AG08396 (cell line): ENCODE data around the gene CUBN.

Source experiments
- DNase-seq: peaks from one replicate; pipeline ENCODE4 v3.0.0; 2012; ENCODE audit warnings: low spot score, mixed read lengths

The CUBN gene

DNA sequence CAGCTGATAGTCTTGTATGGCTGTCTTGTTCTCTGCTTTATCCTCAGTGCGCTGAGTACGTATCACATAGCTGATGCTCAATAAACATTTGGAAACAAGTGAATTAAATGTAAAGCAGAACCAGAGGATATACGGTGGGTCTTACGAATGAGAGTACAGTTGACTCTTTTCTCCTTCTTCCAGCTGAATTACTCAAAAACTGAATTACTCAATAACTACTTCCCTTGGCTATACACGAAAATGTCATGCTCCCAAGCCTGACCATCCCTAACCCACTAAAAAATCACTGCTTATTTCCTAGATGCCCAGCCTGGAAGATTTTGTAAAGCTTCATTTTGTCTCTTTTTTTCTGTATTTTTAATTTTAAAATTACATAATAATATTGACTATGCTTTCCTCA is 309.2 kb downstream of the CUBN start:
- DNase-seq: no peak

DNA sequence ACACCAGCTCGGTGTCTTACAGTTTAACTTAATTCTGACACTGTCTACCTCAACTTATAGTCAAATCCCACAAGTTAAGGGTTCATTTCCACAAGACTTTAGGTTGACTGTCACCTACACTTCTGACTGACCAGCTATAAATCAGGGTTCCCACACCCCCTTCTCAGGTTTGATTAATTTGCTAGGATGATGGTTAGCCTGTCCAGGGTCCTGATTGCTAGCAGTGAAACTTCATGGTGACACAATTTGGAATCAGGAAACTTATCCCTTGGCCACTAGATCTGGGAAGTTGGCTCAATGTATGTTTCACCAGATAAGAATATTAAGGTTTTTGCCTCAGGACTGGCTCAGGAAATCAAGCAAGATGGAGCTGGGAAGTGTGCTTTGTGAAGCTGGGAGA is 309.6 kb downstream of the CUBN start:
- no peak for DNase-seq

DNA sequence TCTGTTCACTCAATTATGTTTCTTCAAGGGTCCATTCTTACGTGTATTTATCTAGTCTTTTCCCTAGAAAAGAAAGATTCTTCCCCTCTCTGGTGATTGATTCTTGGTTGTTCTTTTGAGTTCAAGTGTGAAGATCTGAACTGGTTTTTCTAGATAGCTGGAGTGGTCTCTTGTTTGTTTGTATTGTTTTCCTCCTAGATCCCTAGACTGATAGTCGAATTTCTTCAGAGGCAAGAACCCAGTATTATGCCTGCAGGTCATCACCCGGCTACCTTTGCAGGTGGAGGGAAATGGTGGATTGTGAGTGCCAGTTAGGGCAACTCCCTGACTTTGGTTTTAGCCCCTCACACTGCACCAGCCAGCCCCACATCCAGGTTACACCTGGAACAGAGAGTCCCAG is 310.2 kb downstream of the CUBN start:
- DNase-seq: no peak

DNA sequence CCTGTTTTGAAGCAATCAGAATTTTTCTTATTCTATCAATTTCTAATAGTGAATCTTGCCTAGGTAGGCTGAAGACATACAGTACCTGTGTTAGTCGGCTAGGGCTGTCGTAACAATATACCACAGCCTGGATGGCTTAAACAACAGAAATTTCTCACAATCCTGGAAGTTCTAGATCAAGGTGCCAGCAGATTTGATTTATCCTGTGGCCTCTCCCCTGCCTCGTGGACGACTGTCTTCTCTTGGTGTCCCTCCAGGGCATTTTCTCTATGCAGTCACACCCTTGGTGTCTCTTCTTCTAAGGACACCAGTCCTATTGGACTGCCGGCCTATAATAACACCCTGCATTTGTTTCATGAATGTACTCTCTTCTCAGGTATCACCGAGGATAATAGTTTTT is 310.6 kb downstream of the CUBN start:
- DNase-seq: no peak

DNA sequence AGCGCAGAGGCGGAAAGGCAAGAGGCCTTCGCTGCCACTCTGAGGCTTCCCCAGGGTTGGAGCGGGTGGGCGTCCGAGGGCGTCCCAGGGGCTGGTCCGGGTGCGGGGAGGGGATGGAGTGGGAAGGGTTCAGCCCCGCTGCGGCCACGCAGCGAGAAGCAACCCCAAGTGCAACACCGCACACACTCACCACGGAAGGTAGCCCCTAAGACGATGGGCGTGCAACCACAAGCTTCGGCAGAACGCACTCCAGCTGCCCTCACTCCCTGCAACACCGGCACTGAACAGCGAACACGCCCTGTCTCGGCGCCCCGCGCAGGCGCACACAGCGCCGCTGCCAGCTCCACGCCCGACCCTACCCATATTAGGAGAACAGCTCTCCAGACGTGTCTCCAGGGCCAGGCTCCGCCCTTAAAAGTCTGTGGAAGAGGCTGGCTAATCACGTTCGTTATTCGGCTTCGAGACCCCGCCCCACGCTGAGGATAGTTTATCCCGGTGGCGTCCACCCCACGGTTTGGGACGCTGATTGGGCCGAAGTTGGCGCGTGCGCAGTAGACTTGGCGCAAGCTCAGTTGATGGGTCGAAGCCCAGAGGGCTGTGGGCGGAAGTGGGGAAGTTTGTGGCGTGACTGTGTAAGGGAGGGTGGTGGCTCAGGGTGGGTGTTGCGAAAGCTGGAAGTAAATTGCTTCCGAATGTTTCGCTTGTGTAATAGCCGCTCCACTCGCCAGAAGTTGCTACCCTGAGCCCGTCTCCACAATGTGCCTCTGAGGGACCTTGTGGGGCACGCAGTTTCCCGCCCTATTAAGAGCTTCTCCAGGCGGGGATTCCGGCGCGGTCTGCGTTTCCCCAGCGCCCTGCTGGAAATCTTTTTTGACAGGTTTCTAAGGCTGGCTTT is 312.2 kb downstream of the CUBN start, which contains the start of gene RSU1:
TSS of gene RSU1 (minus strand) at position 300 of the 895 bp plus-strand sequence. CDS start 343 bp downstream, outside the sequence.
- DNase-seq: peak; percentile 98

DNA sequence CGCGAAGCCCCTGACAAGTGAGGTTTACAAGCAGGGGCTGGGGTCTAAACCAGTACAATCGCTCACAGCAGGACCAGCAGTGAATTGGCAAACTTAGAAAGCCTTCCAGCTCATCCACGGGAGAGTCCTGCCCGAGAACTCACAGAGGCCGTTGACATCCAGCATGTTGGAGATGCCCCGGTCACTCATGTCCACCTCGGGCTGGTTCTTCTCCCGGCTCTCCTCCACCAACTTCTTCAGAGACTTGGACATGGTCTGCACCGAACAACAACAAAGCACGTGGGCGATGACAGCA is 312.8 kb downstream of the CUBN start:
- peak; percentile 23 for DNase-seq

DNA sequence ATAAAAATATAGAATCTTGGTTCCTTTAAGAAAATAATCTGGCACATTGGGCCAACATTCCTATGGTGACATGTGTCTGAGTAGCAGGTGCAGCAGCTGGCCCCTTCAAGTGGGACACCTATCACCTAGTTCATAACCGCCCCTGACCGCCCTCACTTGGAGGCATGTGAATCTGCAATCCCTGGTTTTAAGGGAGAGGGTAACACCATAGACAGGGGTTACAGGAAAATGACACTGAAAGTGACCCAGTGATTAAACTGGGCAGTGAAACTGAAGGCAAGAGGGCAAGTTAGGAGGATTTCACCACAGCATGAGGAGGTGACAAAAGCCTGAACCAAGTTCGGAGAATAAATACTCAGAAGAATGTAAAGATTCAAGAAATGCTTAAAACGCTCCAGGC is 313.4 kb downstream of the CUBN start:
- peak; percentile 15 for DNase-seq

DNA sequence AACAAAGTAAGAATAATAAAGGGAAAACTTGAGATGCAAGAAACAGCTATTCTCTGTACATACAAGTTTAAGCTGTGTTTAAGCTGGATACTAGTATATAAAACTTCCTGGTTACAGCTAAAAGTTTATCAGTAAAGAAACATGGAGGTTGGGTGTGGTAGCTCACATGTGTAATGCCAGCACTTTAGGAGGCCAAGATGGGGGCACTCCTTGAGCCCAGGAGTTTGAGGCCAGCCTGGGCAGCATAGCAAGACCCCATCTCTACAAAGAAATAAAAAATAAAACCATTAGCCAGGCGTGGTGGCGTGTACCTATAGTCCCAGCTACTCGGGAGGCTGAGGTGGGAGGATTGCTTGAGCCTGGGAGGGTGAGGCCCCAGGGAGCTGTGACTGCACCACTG is 315.6 kb downstream of the CUBN start:
- no peak for DNase-seq

DNA sequence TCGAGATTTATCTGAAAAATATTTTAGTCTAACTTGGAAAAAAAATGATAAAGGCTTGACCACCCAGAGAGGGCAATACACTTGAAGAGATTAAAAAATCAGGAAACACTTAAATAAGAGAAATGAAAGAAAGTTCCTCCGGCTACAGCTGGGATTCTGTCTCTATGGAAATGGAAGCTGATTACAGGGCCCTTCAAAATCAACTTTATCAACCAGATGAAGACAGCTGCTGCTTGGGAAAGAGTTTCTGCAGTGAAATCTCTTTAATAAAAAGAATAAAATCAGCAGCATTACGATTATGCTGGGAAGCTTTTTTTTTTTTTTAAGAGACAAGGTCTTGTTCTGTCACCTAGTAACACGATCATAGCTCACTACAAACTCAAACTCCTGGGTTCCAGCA is 316.9 kb downstream of the CUBN start:
- DNase-seq: no peak

DNA sequence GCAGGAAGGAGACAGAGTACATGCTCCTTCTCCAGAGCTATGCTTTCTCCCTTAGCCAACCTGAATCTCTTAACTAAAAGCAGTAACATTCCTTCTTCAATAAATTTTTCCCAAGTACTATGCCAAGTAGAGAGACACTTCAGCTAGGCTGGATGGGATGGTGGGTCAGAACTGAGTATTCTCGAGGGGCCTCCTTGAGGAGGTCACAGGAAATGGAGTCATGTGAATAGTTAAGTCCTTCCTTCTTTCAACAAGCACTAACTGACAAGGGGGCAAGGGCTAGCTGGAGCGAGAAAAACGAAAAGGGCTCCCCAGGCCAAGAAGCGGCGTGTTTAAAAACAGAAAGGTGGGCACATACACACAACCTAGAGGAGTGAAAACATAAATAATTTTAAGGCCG is 317.8 kb downstream of the CUBN start:
- no peak for DNase-seq

DNA sequence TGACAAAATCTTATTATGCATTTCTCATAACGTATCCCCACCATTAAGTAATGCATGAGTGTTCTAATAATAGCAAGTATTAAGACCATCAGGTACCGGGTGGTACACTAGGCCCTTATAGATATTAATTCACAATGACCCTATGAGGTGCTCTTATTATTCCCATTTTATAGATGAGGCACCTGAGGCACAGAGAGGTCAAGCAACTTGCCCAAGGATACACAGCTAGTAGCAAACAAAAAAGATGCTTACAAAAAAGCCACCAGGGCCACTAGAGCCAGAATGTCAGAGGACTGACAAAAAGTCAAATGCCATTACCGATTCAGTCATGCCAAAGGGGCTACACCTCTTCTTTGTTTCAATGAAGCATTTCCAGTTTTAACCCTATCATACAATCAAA is 318.3 kb downstream of the CUBN start:
- DNase-seq: no peak

DNA sequence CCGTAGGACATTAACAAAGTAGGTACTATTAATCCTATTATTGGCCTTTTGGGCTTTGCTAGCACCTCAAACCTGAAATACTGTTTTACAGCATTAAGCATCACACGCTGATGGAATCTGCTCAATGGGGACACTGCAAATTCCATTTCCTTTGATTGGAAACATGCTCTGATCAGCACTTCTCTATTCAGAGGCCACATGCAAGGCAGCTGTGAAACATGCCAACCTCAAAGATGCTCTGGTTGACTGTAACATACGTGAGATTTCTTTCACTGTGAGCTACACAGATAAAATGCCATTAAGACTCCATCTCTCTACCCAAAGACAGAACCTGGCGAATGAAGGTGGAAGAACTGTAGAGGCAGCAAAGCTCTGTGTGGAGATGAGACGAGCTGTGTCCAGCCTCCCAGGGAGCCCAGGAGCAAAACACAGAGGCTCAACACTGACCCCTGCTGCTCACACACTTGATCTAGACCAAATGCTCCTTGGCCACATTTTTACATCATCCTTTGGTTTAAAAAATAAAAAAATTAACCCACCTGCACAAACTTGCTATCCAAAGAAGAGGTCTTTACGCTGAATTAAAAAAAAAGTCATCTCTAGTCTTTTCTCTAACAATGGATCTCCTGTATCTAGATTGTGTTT is 320.4 kb downstream of the CUBN start:
- peak; percentile 41 for DNase-seq

DNA sequence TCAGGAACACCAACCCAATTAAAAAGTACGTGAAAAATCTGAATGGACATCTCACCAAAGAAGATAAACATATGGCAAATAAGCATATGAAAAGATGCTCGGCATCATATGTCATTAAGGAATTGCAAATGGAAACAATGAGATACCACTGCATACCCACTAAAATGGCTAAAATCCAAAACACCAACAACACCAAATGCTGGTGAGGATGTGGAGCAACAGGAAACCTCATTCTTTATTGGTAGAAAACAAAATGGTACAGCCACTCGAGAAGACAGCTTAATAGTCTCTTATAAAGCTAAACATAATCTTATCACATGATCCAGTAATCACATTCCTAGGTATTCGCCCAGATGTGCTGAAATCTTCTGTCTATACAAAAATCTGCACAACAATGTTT is 325.5 kb downstream of the CUBN start:
- no peak for DNase-seq

DNA sequence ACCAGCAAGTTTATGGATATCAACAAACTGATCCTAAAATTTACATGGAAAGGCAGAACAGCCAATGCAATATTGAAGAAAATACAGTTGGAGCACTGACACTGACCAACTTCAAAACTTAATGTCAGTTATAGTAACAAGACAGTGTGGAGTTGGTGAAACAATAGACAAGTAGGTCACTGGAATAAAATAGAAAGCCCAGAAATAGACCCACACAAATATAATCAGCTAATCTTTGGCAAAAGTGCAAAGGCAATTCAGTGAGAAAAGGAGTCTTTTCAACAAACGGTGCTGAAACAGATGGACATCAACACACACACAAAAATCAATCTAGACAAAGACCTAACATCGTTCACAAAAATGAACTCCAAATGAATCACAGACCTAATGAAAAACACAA is 326.1 kb downstream of the CUBN start:
- DNase-seq: no peak

DNA sequence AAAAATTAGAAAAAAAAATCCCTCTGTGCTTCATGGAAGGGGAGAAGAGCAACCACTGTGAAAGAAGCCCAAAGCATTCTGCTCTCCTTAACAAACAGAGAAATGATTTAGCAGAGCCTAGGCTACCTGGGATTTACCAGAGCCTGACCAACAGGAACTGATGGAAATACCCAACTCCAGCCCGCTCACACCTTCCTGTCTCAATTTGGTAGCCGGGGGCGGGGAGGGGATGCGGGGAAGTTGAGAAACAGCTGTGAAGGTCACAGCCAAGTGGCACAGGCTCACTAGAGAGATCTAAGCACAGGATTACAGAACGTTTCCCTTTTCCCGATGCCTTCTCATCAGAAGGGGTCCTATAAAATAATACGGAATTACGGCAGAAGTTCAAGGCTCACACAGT is 330.0 kb downstream of the CUBN start:
- DNase-seq: no peak

DNA sequence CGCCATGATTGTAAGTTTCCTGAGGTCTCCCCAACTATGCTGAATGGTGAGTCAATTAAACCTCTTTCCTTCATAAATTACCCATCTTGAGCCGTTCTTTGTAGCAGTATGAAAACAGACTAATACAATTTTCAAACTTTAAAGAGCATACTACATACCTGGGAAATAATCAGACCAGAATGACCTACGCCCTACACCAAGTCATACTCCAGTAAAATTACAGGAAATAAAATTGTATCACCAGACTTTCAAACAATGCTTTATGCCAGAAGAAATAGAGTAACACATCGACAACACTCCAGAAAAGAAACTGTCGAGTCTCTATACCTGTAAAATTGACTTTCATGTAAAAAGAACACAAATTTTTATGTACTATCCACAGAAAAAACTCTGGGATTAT is 331.0 kb downstream of the CUBN start:
- DNase-seq: no peak

DNA sequence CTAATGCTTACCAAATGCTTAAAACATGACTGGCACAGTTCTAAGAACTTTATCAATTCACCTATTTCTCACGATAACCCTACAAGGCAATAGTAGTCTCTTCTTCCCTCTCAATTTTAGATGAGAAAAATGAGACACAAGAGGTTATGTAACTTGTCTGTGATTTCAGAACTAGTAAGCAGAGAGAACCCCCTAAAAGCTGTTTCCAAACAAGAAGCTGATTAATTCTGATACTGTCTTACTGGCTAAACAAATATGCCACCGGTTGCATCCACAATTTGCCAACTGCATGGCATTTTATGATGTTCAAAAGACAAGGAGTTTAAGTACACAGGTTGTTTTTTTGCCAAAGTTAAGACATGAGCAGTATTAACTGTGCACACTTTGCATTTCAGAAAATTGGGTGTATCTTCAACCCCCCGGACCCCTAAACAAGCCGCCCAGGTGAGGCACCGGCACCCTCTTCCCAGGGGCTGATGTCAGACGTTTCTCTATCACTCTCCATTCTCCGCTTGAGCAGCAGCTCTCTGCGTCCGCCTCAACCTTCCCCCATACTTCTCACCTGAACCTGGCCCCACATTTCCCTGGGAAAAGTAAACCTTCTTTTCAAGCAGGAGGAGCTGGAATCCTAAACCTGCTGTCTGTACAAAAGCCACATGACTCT is 334.1 kb downstream of the CUBN start:
- no peak for DNase-seq

DNA sequence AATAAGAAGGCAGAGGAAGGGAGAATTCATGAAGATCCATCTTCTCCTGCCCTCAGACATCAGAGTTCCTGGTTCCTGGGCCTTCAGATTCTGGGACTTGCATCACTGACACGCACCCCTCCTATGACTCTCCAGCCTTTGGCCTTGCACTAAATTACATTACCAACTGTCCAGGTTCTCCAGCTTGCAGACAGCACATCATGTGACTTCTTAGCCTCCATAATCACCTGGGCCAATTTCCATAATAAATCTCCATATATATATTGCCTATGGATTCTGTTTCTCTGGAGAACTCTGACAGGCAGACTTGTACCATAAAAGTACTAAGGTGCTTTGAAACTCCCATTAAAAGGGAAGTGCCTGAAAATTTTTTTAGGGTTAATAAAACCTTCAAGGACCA is 335.6 kb downstream of the CUBN start:
- DNase-seq: no peak

DNA sequence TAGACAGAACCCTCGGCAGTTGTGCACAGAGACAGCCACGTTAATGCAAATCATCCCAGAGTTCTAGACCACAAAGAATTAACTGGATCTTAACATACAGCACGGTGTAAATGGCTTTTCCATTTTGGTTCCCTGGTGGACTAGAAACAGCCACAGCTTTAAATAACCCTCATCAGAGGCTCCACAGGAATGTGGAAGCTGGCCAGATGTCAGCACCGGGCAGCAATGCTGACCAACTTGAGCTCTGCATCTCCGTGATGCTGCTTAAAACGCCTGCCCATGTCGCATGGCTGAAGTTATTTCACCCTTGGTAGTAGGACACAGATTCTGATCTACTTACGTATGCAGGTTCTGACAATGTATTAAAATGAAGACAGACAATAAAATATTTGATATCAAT is 336.9 kb downstream of the CUBN start:
- DNase-seq: peak; percentile 44

DNA sequence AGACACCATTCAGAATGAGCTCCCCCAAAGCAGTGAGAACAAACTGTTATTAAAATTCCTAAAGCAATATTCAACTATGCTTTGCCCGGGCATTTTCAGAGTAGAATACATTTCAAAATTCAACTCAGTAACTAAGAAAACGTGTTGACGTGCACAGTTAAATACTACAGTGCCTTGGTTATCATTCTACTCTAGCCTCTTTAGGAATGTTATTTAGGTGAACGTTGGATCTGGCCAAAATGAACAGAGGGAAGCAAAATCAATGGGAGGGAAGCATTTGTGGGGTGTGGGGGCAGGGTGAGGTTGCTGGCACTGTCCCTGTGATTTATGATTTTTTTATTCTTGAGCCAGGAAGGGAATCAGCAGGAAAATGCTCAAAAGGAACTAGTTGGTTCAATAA is 339.8 kb downstream of the CUBN start:
- no peak for DNase-seq

DNA sequence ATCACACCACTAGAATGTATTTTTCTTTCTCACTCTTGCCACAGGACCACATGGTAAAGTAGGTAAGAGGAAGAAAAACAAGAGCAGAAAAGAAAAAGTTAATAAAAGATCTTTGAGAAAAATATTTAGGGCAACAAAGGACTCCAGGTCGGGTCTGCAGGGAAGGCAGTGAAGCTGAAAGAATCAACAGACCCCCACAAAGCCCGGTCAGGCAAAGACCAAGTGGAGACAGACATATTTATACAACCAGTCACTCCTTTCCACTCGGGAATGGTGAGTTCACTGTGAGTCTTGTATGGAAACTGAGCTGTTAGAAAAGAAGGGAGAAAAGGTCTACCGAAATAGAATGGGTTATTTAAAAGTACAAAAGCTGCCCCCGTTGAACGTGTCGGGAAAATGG is 340.4 kb downstream of the CUBN start:
- no peak for DNase-seq

DNA sequence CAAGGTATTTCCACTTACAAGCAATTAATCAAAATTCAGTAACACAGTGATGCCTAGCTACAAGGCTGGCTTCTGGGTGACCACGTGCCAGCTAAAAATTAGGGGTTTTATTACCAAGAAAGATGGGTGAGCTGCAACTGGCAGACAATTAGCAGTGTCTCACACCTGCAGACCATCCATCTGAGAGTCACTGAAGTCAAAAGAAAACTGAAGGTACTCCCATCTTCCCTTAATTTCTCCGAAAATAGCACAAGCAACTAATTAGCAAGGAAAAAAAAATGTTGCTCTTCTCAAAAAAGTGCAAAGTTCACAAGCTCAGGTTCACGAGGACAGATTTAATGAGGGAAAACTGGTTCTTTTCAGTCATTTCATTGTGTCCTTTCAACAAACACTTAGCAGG is 340.8 kb downstream of the CUBN start:
- DNase-seq: no peak

DNA sequence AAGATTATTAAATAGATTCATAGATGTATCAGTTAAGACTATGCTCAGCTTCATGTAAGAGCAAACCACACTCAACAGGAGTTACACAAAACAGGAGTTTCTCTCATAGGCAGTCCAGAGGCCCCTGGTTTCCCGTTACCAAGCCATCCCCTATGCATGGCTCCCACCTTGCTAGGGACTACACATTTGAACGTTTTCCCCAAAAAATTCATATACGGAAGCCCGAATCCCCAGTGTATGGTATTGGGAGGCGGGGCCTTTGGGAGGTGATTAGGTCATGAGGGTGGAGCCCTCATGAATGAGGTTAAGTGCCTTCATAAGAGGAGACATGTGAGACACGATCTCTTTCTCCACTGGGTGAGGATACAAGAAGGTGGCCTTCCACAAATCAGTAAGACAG is 341.5 kb downstream of the CUBN start:
- DNase-seq: no peak
